NCI-H1436 treated with DMSO at 0.1 percent for 48 hours (cell line): ENCODE results near the gene CDIPT.

ENCODE experiments used
- DNase-seq: peaks from one replicate; lab custom pipeline; 2025; lab: John Stamatoyannopoulos, UW

Gene CDIPT

GRCh38 chr16:29825145-29826044, 37.6 kb downstream of the CDIPT start:
- no peak for DNase-seq

DNA sequence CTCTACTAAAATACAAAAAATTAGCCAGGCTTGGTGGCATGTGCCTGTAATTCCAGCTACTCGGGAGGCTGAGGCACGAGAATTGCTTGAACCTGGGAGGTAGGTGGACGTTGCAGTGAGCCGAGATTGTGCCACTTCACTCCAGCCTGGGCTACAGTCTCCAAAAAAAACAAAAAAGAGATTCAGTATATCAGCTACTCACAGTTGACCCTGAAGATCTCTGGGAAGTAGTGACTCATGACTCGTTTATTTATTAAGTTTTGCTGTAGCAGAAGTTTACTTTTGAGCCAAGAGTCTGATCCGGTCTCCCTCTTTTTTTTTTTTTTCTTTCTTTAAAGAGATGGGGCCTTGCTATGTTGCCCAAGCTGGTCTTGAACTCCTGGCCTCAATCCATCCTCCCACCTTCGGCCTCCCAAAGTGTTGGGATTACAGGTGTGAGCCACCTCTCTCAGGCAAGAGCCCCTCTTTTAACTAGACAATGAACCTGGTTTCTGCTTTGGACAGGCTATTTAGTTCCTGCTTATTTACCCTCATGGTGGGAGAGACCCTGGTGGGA, 38.4 kb downstream of the CDIPT start:
- DNase-seq: no peak

DNA sequence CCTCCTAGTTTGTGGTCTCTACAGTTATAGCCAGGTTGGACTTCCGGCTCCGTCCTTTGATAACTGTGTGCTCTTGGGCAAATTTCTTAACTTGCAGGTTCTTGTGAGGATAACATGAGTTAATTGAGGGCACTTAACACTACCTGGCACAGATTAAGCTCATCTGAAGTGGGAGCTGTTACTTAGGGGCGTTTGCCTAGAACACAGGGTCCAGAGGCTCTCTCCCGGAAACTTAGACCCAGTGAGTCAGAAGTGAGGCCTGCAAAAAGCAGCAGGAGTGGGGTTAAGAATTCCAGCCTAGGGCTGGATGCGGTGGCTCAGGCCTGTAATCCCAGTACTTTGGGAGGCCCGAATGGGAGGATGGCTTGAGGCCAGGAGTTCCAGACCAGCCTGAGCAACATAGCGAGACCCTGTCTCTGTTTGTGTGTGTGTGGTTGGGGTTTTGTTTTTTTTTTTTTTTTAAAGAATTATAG, 41.3 kb downstream of the CDIPT start:
- no peak for DNase-seq

DNA sequence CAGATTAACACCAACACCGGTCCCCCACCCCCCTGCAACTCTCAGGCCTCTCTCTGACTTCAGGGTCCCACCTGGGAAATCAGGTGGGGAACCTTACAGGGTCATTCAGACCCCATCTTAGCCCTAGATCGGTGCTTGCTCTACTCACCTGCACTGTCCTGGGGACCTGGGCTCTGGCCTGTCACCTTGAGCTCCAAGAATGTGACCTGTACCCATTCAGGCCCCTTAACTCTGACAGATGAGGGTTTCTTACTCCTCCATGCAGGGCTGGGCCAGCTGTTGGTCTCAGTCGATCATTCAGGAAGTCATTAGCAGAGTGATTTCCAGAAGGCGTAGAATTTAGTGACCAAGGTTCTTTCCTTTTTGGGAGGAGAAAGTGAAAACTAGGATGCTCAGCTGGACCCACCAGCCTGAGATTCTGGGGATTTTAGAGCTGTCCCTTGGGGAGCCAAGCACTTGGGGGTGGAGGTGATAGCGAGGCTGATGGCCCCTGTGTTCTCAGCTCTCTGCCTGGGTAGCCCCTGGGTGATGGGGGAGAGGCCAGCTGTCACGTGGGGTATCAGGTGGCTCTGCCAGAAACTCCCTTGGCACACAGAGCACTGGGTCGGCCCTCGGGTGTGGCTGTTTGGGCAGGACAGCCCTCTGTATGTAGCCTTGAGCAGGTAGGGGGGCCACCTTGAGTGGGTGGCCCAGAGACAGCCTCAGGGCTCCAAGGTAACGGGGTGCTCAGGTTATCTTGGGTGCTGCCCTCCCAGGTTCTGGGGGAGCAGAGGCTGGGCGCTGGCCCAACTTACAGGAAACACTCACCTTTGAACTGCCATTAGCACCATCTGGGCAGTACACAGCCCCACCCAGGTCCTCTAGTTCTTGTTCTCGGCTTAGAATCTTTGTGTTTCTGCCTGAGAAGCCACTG, 42.0 kb downstream of the CDIPT start:
- no peak for DNase-seq

GRCh38 chr16:29820271-29820701, 42.7 kb downstream of the CDIPT start, which contains the start of gene MVP:
Gene MVP (plus strand): TSS chr16:29820462. CDS start chr16:29830550, 10,088 bp downstream.
- DNase-seq: no peak

DNA sequence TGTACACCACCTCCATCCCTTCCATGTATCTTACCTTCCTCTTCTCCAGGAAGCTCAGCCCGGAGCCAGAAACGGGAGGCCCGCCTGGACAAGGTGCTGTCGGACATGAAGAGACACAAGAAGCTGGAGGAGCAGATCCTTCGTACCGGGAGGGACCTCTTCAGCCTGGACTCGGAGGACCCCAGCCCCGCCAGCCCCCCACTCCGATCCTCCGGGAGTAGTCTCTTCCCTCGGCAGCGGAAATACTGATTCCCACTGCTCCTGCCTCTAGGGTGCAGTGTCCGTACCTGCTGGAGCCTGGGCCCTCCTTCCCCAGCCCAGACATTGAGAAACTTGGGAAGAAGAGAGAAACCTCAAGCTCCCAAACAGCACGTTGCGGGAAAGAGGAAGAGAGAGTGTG, 43.5 kb downstream of the CDIPT start:
- DNase-seq: no peak

- no peak for DNase-seq
These were observed 44.9 kb downstream of the CDIPT start for GRCh38 chr16:29818082-29818481.

GRCh38 chr16:29816694-29817441, 46.2 kb downstream of the CDIPT start:
- no peak for DNase-seq

GRCh38 chr16:29815793-29816693, 47.0 kb downstream of the CDIPT start, which contains the start of gene PAGR1:
Gene PAGR1 (plus strand): TSS chr16:29816152. CDS start chr16:29816526, 374 bp downstream.
- DNase-seq: peak; percentile 95

GRCh38 chr16:29815032-29815721, 47.8 kb downstream of the CDIPT start:
- DNase-seq: no peak

GRCh38 chr16:29814592-29814991, 48.4 kb downstream of the CDIPT start:
- no peak for DNase-seq

DNA sequence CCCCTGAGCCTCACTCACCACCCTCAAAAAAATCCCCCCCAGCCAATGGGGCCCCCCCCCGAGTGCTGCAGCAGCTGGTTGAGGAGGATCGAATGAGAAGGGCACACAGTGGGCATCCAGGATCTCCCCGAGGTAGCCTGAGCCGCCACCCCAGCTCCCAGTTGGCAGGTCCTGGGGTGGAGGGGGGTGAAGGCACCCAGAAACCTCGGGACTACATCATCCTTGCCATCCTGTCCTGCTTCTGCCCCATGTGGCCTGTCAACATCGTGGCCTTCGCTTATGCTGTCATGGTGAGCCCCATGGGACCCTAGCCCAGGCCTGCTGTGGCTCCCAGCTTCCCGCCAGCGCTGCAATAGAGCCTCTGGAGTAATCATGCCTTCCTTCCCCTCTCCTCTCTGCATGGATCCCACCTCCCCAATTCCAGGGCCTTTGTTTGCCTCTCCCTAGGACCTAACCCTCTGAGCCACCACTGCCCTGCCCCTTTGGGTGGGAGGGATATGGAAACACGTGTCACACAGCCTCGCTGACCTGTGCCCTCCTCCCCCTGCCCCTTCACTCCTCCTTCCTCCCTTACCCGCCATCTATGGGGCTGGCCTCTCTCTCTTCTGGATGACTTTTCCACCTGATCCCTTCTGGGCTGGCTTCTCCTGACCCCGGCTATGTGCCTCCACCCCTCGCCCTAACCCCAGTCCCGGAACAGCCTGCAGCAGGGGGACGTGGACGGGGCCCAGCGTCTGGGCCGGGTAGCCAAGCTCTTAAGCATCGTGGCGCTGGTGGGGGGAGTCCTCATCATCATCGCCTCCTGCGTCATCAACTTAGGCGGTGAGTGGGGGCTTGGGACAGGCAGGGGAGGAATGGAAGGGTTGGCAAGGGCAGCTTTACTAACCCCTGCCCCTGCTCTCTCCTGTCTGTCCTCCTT, 49.1 kb downstream of the CDIPT start:
- no peak for DNase-seq

GRCh38 chr16:29812754-29813643, 50.0 kb downstream of the CDIPT start:
- DNase-seq: no peak

- peak; percentile 14 for DNase-seq
These were observed 50.9 kb downstream of the CDIPT start, which contains the start of gene PRRT2 for GRCh38 chr16:29811896-29812665. Gene PRRT2 (plus strand): TSS chr16:29812193. CDS start chr16:29813055, 862 bp downstream.

- DNase-seq: peak; percentile 50
These were observed 51.7 kb downstream of the CDIPT start for GRCh38 chr16:29811170-29811895.

DNA sequence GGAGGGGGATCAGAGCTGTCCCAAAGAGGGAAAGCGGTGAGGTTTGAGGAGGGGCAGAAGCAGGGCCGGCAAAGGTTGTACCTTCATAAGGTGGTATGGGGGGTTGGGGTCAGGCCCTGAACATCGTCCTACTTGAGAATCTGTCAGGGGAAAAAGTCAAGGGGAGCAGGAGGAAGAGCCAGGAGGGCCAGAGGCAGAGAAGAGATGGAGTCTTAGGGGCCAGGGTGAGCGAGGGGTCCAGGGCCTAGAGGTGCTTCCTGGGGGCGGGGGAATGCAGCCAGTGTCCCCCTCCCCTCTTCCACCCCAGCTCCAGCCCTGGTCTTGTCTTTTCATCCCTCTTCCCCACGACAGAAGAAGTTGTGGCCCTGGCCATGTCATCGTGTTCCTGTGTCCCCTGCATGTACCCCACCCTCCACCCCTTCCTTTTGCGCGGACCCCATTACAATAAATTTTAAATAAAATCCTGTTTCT, 52.3 kb downstream of the CDIPT start:
- DNase-seq: no peak
